Left ventricle myocardium inferior (tissue), 1 donor: ENCODE data around the gene PTBP1. TPM values are rescaled to one million over a fixed set of nuclear protein-coding genes. Genes with fewer than 3 reads are reported as not detected.

Experiments used
- DNase-seq: peaks from one replicate; pipeline ENCODE4 v3.0.0-alpha.2; 2020
- H3K27ac ChIP-seq: fragments of 200-600 bp; replicated peaks from 2 replicates; pipeline ENCODE4 v1.8.0; 2021
- H3K27me3 ChIP-seq: fragments of 200-600 bp; 2 replicates; pipeline ENCODE4 v1.8.0; 2021; ENCODE audit warnings: low read depth
- H3K36me3 ChIP-seq: fragments of 200-600 bp; 2 replicates; pipeline ENCODE4 v1.8.0; 2021
- H3K4me1 ChIP-seq: fragments of 200-600 bp; 2 replicates; pipeline ENCODE4 v1.8.0; 2021
- H3K4me3 ChIP-seq: fragments of 200-600 bp; 2 replicates; pipeline ENCODE4 v1.8.0; 2021; ENCODE audit warnings: mild to moderate bottlenecking, moderate library complexity
- H3K9me3 ChIP-seq: fragments of 200-600 bp; replicated peaks from 2 replicates; pipeline ENCODE4 v1.8.0; 2021
- intact Hi-C: fragments of 100-400 bp; cut with micrococcal nuclease; formaldehyde crosslinking; loops from one replicate; pipeline ENCODE4 v1.11.0; 2022
- total RNA-seq: library from RNA; stranded (reverse); fragmentation: NEBNext Ultra II Directional; extraction: Animal tissue kit (Norgen Biotek cat#: 25700); gene quantifications from one replicate; pipeline ENCODE4 v1.2.1, GENCODE V29; 2021
- TF ChIP-seq, protein P1 (sequence below): fragments of 200-600 bp; IDR thresholded peaks from 2 replicates; pipeline ENCODE4 v1.8.0; 2021; ENCODE audit warnings: antibody characterized with exemption, mild to moderate bottlenecking, borderline replicate concordance
- donor health status: DM: no; HTN: yes; CAD: no; lungs with severe emphysema.

The PTBP1 gene
- total RNA-seq, 1 donor from 2014 or later = 55.6 TPM

DNA sequence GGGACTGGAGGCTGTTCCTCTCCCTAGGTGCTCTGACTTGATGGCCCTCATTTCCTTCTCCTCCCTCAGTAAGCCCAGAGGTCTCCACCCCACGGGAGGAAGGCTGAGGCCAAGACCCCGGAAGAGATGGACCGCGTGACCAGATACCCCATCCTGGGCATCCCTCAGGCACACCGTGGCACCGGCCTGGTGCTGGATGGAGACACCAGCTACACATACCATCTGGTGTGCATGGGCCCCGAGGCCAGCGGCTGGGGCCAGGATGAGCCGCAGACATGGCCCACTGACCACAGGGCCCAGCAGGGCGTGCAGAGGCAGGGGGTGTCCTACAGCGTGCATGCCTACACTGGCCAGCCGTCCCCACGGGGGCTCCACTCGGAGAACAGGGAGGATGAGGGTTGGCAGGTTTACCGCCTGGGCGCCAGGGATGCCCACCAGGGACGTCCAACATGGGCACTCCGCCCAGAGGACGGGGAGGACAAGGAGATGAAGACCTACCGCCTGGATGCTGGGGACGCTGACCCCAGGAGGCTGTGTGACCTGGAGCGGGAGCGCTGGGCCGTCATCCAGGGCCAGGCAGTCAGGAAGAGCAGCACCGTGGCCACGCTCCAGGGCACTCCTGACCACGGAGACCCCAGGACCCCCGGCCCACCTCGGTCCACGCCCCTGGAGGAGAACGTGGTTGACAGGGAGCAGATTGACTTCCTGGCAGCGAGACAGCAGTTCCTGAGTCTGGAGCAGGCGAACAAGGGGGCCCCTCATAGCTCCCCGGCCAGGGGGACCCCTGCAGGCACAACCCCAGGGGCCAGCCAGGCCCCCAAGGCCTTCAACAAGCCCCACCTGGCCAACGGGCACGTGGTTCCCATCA is 40.2 kb upstream of the PTBP1 start:
- H3K36me3 ChIP-seq = no peaks in the 10 kb centered on the region
- no peak for DNase-seq
- peaks cover 22% of the 10 kb centered on the region for H3K9me3 ChIP-seq
- intact Hi-C loops = no loop called here
- H3K27me3 ChIP-seq = peaks cover 7% of the 10 kb centered on the region
- no peak overlapping the region for H3K27ac ChIP-seq
- no peaks in the 10 kb centered on the region for H3K4me1 ChIP-seq
- no peak overlapping the region for H3K4me3 ChIP-seq
- TF ChIP-seq, protein P1, sequence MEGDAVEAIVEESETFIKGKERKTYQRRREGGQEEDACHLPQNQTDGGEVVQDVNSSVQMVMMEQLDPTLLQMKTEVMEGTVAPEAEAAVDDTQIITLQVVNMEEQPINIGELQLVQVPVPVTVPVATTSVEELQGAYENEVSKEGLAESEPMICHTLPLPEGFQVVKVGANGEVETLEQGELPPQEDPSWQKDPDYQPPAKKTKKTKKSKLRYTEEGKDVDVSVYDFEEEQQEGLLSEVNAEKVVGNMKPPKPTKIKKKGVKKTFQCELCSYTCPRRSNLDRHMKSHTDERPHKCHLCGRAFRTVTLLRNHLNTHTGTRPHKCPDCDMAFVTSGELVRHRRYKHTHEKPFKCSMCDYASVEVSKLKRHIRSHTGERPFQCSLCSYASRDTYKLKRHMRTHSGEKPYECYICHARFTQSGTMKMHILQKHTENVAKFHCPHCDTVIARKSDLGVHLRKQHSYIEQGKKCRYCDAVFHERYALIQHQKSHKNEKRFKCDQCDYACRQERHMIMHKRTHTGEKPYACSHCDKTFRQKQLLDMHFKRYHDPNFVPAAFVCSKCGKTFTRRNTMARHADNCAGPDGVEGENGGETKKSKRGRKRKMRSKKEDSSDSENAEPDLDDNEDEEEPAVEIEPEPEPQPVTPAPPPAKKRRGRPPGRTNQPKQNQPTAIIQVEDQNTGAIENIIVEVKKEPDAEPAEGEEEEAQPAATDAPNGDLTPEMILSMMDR = no peak

DNA sequence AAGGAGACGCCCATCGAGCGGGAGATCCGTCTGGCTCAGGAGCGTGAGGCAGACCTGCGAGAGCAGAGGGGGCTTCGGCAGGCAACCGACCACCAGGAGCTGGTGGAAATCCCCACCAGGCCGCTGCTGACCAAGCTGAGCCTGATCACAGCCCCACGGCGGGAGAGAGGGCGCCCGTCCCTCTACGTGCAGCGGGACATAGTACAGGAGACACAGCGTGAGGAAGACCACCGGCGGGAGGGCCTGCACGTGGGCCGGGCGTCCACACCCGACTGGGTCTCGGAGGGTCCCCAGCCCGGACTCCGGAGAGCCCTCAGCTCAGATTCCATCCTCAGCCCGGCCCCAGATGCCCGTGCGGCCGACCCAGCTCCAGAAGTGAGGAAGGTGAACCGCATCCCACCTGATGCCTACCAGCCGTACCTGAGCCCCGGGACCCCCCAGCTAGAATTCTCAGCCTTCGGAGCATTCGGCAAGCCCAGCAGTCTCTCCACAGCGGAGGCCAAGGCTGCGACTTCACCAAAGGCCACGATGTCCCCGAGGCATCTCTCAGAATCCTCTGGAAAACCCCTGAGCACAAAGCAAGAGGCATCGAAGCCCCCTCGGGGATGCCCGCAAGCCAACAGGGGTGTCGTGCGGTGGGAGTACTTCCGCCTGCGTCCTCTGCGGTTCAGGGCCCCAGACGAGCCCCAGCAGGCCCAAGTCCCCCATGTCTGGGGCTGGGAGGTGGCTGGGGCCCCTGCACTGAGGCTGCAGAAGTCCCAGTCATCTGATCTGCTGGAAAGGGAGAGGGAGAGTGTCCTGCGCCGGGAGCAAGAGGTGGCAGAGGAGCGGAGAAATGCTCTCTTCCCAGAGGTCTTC is 39.2 kb upstream of the PTBP1 start:
- Histone ChIP-seq H3K4me1 (no peaks in the 10 kb centered on the region), H3K9me3 (peaks cover 22% of the 10 kb centered on the region), H3K4me3 (no peak overlapping the region), H3K27me3 (peaks cover 7% of the 10 kb centered on the region), H3K36me3 (no peaks in the 10 kb centered on the region), H3K27ac (no peak overlapping the region)
- intact Hi-C loops = no loop called here
- no peak for DNase-seq
- TF ChIP-seq, protein P1 = no peak

DNA sequence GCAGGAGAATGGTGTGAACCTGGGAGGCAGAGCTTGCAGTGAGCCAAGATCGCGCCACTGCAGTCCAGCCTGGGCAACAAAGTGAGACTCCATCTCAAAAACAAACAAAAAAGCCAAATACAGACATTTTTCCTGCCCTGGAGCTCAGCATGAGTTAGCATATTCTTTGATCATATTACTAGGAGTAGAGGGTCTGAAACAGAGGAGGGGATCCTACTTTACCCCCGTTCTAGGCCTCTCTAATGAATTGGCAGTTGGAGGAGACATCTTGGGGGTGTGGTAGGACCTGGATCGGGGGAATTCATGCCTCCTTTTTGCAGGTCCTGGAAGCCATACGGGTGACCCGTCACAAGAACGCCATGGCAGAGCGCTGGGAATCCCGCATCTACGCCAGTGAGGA is 34.1 kb upstream of the PTBP1 start:
- intact Hi-C loops = loop anchor here (10.0 kb wide), 1 partner anchor 162 kb away; the partner anchor contains the start of gene ARID3A
- Histone ChIP-seq H3K9me3 (peaks cover 19% of the 10 kb centered on the region), H3K27me3 (peaks cover 34% of the 10 kb centered on the region), H3K4me1 (no peaks in the 10 kb centered on the region), H3K27ac (no peak overlapping the region), H3K4me3 (no peak overlapping the region), H3K36me3 (no peaks in the 10 kb centered on the region)
- DNase-seq = no peak
- TF ChIP-seq, protein P1 = no peak

DNA sequence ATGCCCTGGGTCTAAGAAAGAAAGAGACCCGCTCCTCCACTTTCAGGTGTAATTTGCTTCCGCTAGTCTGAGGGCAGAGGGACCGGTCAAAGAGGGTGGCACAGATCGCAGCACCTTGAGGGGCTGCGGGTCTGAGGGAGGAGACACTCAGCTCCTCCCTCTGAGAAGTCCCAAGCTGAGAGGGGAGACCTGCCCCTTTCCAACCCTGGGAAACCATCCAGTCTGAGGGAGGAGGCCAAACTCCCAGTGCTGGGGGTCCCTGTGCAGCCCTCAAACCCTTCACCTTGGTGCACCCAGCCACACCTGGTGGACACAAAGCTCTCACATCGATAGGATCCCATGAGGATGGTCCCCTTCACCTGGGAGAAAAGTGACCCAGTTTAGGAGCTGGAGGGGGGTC is 33.4 kb upstream of the PTBP1 start:
- no peak overlapping the region for H3K27ac ChIP-seq
- no peaks in the 10 kb centered on the region for H3K4me1 ChIP-seq
- H3K27me3 ChIP-seq = peaks cover 38% of the 10 kb centered on the region
- peaks cover 12% of the 10 kb centered on the region for H3K9me3 ChIP-seq
- DNase-seq = no peak
- H3K36me3 ChIP-seq = no peaks in the 10 kb centered on the region
- no peak overlapping the region for H3K4me3 ChIP-seq
- intact Hi-C loops = loop anchor here (10.0 kb wide), 1 partner anchor 161 kb away; the partner anchor contains the start of gene ARID3A
- TF ChIP-seq, protein P1 = no peak

DNA sequence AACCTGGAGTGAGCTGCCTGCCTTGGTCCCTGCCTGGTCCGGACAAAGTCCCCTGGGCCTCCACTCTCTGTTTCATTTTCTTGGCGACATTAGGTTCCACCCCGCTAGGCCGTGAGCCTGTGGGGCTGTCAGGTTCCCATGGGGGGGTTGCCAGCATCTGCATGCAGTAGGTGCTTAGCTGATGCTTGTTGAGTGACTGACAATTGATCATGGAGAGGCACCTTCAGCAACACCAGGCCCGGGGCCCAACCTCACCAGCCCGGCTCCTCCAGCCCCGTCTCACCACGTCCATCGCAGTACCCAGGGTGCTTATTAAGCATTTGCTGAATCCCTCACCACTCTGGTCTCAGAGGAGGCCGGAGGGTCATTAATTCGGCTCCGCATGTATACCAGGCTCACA is 33.0 kb upstream of the PTBP1 start:
- H3K4me3 ChIP-seq = no peak overlapping the region
- intact Hi-C loops = loop anchor here (10.0 kb wide), 1 partner anchor 160 kb away; the partner anchor contains the start of gene ARID3A
- no peaks in the 10 kb centered on the region for H3K4me1 ChIP-seq
- no peak overlapping the region for H3K27ac ChIP-seq
- no peak for DNase-seq
- peaks cover 38% of the 10 kb centered on the region for H3K27me3 ChIP-seq
- no peaks in the 10 kb centered on the region for H3K36me3 ChIP-seq
- peaks cover 7% of the 10 kb centered on the region for H3K9me3 ChIP-seq
- TF ChIP-seq, protein P1 = no peak
